ENCODE results near the gene DCX. TPM values are rescaled to one million over a fixed set of nuclear protein-coding genes. Genes with fewer than 3 reads are reported as not detected.

Gene DCX
- total RNA-seq, 1 experiment from 2014 or later: not detected

GRCh38 chrX:111395149-111395548 lies 16.8 kb downstream of the DCX start:
- no peak overlapping the region for H3K27ac ChIP-seq (ENCODE audit: low read depth, low read length)
- H3K9ac ChIP-seq (ENCODE audit: low read length): no peak overlapping the region
- ChIA-PET CTCF (no interaction called here), POLR2A (no interaction called here), RAD21 (ENCODE audit: low non-redundant PET in 1 of 2, low total read pairs in 2 of 2, uncharacterized antibody in 2 of 2, unreplicated experiment in 2 of 2) (no interaction called here)
- TF ChIP-seq EZH2 (IDR thresholded peaks at IDR 0.05): no peak
- TF ChIP-seq, protein P1, sequence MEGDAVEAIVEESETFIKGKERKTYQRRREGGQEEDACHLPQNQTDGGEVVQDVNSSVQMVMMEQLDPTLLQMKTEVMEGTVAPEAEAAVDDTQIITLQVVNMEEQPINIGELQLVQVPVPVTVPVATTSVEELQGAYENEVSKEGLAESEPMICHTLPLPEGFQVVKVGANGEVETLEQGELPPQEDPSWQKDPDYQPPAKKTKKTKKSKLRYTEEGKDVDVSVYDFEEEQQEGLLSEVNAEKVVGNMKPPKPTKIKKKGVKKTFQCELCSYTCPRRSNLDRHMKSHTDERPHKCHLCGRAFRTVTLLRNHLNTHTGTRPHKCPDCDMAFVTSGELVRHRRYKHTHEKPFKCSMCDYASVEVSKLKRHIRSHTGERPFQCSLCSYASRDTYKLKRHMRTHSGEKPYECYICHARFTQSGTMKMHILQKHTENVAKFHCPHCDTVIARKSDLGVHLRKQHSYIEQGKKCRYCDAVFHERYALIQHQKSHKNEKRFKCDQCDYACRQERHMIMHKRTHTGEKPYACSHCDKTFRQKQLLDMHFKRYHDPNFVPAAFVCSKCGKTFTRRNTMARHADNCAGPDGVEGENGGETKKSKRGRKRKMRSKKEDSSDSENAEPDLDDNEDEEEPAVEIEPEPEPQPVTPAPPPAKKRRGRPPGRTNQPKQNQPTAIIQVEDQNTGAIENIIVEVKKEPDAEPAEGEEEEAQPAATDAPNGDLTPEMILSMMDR (IDR thresholded peaks at IDR 0.05 in 2 of 3, conservative IDR thresholded peaks at IDR 0.05 in 1 of 3; ENCODE audit: borderline replicate concordance in 1 of 3, insufficient read depth in 1 of 3, low read depth in 2 of 3, low read length in 2 of 3): no peak
- TF ChIP-seq, protein P2, sequence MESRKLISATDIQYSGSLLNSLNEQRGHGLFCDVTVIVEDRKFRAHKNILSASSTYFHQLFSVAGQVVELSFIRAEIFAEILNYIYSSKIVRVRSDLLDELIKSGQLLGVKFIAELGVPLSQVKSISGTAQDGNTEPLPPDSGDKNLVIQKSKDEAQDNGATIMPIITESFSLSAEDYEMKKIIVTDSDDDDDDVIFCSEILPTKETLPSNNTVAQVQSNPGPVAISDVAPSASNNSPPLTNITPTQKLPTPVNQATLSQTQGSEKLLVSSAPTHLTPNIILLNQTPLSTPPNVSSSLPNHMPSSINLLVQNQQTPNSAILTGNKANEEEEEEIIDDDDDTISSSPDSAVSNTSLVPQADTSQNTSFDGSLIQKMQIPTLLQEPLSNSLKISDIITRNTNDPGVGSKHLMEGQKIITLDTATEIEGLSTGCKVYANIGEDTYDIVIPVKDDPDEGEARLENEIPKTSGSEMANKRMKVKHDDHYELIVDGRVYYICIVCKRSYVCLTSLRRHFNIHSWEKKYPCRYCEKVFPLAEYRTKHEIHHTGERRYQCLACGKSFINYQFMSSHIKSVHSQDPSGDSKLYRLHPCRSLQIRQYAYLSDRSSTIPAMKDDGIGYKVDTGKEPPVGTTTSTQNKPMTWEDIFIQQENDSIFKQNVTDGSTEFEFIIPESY (IDR thresholded peaks at IDR 0.05; ENCODE audit: extremely low read depth, insufficient replicate concordance, low read length): no peak
- TF ChIP-seq RAD21 (IDR thresholded peaks at IDR 0.05; ENCODE audit: low read depth): no peak
- no peak for TF ChIP-seq EGR1 (IDR thresholded peaks at IDR 0.05; ENCODE audit: low read depth)
- TF ChIP-seq ATF3 (IDR thresholded peaks at IDR 0.05): no peak
- TF ChIP-seq SP1 (IDR thresholded peaks at IDR 0.05; ENCODE audit: low read depth): no peak
- no peak for TF ChIP-seq CBX3 (IDR thresholded peaks at IDR 0.05; ENCODE audit: low read depth)
- TF ChIP-seq SRF (IDR thresholded peaks at IDR 0.05; ENCODE audit: low read depth): no peak
- no peak for TF ChIP-seq FOSL1 (IDR thresholded peaks at IDR 0.05; ENCODE audit: low read depth)
- TF ChIP-seq CEBPB (IDR thresholded peaks at IDR 0.05; ENCODE audit: low read depth): no peak
- TF ChIP-seq SIN3A (IDR thresholded peaks at IDR 0.05; ENCODE audit: low read depth): no peak
- TF ChIP-seq ZNF274 (IDR thresholded peaks at IDR 0.05; ENCODE audit: low read depth, low read length): no peak
- no peak for TF ChIP-seq YY1 (IDR thresholded peaks at IDR 0.05; ENCODE audit: extremely low read depth, insufficient replicate concordance, low read depth, low read length)
- no peak for TF ChIP-seq POLR2A (IDR thresholded peaks at IDR 0.05; ENCODE audit: borderline replicate concordance, extremely low read depth, insufficient read depth, insufficient read length)
- TF ChIP-seq POLR2AphosphoS5 (IDR thresholded peaks at IDR 0.05; ENCODE audit: low read depth, low read length): no peak
- TF ChIP-seq, protein P3, sequence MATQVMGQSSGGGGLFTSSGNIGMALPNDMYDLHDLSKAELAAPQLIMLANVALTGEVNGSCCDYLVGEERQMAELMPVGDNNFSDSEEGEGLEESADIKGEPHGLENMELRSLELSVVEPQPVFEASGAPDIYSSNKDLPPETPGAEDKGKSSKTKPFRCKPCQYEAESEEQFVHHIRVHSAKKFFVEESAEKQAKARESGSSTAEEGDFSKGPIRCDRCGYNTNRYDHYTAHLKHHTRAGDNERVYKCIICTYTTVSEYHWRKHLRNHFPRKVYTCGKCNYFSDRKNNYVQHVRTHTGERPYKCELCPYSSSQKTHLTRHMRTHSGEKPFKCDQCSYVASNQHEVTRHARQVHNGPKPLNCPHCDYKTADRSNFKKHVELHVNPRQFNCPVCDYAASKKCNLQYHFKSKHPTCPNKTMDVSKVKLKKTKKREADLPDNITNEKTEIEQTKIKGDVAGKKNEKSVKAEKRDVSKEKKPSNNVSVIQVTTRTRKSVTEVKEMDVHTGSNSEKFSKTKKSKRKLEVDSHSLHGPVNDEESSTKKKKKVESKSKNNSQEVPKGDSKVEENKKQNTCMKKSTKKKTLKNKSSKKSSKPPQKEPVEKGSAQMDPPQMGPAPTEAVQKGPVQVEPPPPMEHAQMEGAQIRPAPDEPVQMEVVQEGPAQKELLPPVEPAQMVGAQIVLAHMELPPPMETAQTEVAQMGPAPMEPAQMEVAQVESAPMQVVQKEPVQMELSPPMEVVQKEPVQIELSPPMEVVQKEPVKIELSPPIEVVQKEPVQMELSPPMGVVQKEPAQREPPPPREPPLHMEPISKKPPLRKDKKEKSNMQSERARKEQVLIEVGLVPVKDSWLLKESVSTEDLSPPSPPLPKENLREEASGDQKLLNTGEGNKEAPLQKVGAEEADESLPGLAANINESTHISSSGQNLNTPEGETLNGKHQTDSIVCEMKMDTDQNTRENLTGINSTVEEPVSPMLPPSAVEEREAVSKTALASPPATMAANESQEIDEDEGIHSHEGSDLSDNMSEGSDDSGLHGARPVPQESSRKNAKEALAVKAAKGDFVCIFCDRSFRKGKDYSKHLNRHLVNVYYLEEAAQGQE (IDR thresholded peaks at IDR 0.05; ENCODE audit: low read depth): no peak
- TF ChIP-seq ZFX (IDR thresholded peaks at IDR 0.05): no peak
- TF ChIP-seq JUND (IDR thresholded peaks at IDR 0.05): no peak
- ATAC-seq (no peak), DNase-seq (ENCODE audit: low read depth, low spot score) (no peak)
- intact Hi-C loops (cut with micrococcal nuclease): no loop called here
- no peaks in the 10 kb centered on the region for H3K36me3 ChIP-seq (ENCODE audit: control insufficient read depth in 1 of 2, insufficient read depth in 2 of 2, low read length in 2 of 2)
- no peaks in the 10 kb centered on the region for H3K9me2 ChIP-seq (ENCODE audit: insufficient read depth)
- no peak overlapping the region for H3K4me2 ChIP-seq (ENCODE audit: low read length)
- H3K9me3 ChIP-seq (ENCODE audit: control insufficient read depth in 1 of 2, insufficient read depth in 1 of 2, low read depth in 1 of 2, low read length in 2 of 2): no peaks in the 10 kb centered on the region
- no peak overlapping the region for H3K4me3 ChIP-seq (replicated peaks in 1 of 2; ENCODE audit: low read depth in 1 of 2, low read length in 2 of 2)
- no peak overlapping the region for H2AFZ ChIP-seq (ENCODE audit: low read depth, low read length, poor library complexity, severe bottlenecking)
- no peaks in the 10 kb centered on the region for H3K4me1 ChIP-seq (ENCODE audit: control insufficient read depth in 1 of 2, insufficient read depth in 2 of 2, low read length in 2 of 2)
- no peaks in the 10 kb centered on the region for H4K20me1 ChIP-seq (ENCODE audit: insufficient read depth)
- no peaks in the 10 kb centered on the region for H3K27me3 ChIP-seq (ENCODE audit: insufficient read depth, low read length)
- no peaks in the 10 kb centered on the region for H3K79me2 ChIP-seq (ENCODE audit: insufficient read depth, low read length)
- BruUV-seq (replicated peaks): no TSS peak

All from HCT116 (cell line).